SHP77 treated with DMSO at 0.1 percent for 48 hours (cell line): ENCODE measurements around the gene MSTO1.
"Not testable (repeated sequence)": the region's sequence is repeated elsewhere in the genome, so short reads cannot be mapped to it uniquely, and the experiment has no call there.

Experiments used
- DNase-seq: peaks from one replicate; lab custom pipeline; 2025; lab: John Stamatoyannopoulos, UW

The MSTO1 gene

DNA sequence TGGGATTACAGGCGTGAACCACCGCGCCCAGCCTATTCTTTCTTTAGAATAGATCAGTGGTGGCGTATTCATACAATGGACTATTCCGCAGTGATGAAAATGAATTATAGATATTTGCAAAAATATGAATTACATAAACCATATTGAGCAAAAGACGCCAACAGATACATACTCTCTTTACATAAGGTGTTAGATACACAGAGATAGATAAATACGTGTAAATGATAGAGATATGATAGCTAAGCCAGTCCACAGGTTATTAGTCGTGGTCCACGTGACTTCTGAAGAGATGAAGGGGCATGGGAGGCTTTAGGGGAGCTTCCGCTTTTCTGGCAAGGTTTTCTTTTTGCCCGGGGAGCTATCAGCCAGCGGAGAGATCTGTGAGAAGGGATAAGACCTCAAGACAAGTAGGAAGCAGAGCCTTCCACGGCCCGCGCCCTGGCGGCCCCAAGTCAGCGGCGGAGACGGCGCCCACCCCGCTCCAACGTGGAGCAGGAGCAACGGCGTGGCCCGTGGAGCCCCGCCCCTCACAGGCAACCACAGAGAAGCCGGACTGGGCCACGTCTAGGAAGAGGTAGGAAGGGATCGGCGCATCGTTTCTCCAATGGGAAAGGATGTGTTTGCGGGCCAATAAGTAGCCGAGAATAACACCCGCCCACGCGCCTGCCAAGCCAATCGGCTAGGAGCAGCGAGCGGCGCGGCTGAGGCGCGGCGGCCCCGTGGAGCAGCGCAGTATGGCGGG, at the start of gene MSTO1:
TSS of gene MSTO1 (plus strand) at position 704 of the 742 bp plus-strand sequence. CDS start at position 735, 31 bp downstream.
- DNase-seq: peak; percentile 100

DNA sequence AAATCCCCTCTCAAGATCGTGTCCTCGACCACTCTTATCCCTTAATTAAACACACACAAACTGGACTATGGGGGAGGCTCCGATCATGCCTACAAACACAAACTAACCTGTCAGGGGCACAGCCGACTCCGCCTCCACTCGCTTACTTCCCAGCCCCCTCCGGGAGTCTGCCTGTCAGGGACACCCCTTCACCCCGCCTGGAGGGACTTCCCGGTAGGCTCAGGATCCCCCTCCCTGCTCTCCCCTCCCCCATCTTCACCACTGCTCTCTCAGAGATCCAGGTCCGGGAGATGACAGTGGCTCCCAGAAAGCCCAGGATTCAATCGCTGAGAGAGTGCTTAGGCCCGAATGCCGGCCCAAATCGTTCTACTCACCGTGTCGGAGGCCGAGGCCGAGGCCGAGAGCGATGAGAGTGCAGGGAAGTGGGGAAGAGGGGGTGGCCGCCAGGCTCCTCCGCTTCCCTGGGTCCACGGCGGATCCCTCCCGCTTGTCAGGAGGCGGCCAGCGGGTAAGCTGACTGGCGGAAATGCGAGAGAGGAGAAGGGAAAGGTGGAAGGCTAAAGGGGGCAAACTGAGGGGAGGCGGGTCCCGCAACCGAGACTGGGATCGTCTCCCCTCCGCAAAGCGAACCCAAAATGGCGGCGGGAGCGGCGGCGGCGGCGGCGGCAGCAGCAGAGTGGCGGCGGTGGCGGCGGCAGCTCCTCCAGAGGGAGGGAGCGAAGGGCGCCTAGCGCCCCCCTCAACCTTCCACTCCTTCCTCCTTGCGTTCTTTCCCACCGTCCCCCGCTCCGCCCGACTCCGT, 48.0 kb upstream of the MSTO1 start:
- peak; percentile 67 for DNase-seq

DNA sequence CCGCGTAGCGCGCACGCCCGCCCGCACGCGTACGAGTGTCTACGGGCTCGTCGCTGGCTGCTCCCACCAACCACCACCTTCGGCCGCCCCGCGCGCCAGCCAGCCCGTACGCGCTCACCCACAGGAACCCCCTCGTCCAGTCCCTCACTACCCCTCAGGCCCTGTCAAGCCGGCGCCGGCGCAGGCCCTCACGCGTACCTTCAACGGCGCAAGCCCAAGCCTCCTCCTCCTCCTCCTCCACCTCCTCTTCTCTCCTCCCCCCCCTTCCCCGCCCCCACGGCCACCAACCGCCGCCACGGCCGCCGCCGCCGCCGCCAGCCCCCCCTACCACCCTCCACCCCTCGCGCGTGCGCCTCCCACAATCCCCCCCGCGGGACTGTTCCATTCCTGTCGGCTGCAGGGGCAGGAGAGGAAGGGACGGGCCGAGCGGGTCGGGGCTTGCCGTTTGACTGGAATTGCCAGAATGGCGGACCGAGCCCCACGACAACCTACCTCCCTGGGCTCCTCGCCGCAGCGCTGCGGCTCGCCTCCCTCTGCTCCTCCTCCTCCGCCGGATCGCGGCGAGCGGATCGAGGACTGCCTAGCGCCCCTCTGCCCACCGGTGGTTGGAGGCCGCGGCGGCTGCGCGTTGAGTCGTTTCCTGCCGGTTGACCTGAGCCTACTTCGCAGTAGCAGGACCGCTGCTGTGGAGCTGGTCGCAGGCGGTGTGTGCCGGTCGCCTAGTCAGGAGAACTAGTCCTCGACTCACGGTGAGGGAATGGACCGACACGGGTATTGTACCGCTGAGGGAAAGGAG, 47.2 kb upstream of the MSTO1 start, which contains the start of gene ASH1L:
TSS of gene ASH1L (minus strand) at position 223 of the 796 bp plus-strand sequence. CDS start 41,284 bp downstream, outside the sequence.
- DNase-seq: peak; percentile 94

DNA sequence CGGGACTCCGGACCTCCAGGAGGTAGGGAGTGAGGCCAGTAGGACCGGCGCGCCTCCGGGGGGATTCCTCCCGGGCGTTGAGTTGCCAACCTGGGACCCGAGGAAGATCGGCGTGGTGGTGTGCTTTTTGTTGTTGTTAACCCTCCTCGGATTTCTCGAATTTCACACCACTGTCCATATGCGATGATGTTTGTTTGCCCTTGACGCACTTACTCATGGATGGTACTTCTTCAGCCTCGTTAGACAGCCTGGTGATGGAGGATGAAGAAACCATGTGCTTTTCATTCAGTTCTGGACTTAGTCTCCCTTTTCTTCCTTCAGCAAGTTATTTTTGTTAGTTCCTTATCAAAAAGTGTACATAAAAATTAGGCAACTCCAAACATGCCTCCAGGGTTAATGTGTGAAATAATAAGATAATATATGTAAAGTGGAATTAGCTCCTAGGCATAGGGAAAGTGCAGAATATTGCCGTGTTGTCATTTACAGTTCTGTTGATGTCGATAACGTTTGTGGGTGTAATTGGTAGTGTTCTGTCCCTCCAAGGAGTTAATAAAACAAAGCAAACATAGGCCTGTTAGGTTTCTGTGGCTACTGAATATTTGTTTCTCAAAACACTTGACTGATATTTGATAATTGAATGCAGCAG, 46.5 kb upstream of the MSTO1 start:
- not testable (repeated sequence) for DNase-seq

DNA sequence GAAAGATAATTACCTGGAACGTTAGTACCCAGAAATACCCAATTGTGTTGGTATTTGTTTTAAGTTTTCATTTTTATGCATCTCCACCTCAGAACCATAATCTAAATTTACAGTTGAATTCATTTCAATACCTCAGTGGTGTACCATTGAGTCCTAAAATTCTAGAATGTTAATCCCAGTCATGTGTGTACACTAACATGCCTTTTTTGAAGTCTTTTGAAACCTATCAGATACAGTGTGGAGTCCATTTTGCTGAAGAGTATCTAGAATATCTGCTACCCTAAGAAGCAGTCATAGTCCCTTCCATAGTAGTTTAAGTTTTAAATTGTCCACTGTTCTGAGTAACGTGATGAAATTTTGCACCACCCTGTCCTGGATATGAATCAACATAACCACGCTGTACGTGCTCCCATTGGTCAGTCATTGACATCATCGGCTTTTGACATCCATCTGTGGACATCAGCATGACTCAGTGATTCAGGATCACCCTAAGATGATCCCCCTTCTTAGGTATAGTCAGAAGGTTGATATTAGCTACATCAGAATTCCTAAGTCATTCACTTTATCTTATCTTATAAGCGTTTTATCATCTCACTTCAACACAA, 39.9 kb upstream of the MSTO1 start:
- no peak for DNase-seq

DNA sequence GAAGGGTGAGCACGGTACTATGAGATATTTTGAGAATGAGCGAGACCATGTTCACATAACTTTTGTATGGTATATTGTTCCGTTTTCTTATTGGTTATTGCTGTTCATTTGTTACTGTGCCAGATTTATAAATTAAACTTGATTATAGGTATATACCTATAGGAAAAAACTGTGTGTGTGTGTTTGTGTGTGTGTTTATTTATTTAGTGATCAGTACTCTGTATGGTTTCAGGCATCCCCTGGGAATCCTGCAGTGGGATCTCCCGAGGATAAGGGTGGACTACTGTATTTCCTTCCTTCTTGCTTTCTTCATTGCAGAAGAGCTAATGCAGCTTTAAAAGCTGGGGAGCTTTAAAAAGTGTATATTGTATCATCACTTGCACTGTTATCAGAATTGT, 39.4 kb upstream of the MSTO1 start:
- DNase-seq: no peak

DNA sequence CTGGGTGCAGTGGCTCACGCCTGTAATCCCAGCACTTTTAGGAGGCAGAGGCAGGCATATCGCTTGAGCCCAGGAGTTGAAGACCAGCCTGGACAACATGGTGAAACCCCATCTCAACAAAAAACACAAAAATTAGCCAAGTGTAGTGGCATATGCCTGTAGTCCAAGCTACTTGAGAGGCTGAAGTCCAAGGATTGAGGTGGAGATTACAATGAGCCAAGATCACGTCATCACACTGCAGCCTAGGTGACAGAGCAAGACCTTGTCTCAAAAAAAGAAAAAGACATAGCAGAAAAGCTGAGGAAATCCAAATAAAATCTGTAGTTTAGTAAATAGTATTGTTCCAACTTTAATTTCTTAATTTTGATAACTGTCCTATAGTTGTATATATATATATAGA, 35.9 kb upstream of the MSTO1 start:
- no peak for DNase-seq

DNA sequence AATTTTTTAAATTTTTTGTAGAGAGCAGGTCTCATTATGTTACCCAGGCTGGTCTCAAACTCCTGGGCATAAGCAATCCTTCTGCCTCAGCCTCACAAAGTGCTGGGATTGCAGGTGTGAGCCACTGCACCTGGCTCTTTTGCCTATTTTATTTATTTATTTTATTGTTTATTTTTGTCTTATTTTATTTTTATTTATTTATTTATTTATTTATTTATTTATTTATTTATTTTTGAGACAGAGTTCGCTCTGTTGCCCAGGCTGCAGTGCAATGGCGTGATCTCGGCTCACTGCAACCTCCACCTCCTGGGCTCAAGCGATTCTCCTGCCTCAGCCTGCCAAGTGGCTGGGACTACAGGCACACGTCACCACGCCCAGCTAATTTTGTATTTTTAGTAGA, 34.4 kb upstream of the MSTO1 start:
- DNase-seq: not testable (repeated sequence)

DNA sequence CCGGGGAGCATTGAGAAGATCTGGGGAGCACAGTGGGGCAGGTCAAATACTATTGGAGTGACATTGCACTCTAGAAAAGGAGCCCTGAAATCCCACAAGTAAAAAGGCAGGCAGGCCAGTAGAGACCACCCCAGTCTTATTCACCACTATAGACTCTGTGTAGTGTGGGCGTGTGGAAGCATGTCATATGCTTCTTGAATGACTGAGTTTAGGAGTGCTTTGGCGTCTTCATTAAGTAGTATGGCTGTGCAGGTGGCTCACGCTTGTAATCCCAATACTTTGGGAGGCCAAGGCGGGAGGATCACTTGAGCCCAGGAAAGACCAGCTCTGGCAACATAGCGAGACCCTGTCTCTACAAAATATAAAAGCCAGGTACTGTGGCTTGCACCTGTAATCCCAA, 26.2 kb upstream of the MSTO1 start:
- not testable (repeated sequence) for DNase-seq

DNA sequence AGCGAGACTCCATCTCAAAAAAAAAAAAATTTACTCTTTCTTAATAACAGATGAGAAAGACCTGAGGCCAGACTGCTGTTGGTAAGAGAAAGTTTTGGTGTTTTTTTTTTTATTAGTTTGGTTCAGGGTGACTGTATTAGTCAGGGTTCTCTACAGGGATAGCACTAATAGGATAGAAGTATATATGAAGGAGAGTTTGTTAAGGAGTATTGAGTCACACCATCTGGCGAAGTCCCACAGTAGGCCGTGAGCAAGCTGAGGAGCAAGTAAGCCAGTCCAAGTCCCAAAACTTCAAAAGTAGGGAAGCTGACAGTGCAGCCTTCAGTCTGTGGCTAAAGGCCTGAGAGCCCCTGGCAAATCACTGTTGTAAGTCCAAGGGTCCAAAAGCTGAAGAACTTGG, 20.7 kb upstream of the MSTO1 start:
- not testable (repeated sequence) for DNase-seq

DNA sequence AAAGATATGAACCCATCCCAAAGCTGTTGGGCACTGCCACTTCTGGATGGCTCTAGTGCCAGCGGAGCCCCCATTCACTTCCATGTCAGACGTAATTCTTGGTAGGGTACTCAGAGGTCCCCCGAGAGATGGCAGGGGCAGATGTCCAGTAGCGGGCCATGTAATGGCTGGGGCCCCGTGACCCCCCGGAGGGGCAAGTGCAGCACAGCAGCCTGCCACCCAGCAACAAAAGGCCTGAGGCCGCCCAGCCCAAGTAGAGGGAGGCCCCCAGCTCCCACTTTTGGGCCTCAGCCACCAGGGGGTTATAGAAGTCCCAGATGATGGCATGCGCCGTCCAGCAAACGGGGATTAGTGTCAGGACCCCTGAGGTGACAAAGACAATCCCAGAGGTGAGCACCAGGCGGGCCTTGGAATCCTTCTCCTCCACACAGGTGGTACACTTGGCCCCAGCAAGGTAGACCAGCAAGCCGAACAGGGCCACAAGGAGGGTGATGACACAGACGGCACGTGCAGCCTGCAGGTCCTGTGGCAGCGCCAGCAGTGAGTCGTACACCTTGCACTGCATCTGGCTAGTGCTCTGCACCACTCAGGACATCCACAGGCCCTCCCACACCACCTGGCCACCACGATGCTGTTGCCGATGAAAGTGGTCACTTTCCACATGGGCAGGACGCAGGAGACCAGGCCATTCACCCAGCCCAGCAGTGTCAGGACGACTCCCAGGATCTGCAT, 19.3 kb upstream of the MSTO1 start:
- DNase-seq: not testable (repeated sequence)

DNA sequence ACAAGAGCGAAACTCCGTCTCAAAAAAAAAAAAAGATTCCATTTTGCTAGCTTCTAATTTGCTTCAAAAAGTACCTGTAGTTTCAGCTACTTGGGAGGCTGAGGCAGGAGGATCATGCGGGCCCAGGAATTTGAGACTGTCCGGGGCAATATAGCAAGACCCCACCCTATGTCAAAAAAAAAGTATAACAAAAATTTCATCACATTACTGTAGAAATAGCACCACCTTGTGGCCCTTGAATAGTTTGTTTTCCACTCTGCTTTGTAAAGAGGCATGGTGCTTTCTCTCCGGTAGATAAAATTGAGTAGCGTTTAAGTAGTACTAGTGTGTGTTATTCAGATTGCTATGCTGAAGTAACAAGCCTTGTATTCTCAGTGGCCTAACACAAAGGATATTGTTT, 18.2 kb upstream of the MSTO1 start:
- peak; percentile 92 for DNase-seq

DNA sequence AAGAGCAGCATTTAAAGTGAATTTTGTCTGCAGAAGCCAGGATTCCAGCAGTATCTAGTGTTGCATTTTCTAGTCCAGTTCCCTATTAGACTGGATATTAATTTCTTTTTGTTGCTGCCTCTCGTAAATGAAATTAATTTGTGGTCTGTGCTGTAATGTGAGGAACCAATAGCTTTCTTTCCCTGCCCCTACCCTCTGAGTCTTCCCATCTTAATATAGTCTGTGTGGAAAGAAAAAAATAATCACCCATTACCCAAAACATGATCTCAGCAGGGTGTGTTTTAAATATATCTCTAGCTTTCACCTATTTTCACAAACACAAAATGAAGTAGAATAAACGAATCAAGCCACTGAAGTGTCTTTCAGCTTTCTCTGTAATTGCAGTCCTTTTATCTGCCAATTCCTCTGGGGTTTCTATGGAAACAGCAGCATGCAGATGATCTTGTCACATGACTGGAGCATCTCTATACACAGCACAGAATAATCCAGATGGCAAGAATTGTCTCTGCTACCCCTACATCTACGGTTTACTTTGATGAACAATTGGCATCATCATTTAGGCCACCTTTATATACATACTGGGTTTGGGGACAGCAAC, 14.0 kb upstream of the MSTO1 start:
- DNase-seq: not testable (repeated sequence)

DNA sequence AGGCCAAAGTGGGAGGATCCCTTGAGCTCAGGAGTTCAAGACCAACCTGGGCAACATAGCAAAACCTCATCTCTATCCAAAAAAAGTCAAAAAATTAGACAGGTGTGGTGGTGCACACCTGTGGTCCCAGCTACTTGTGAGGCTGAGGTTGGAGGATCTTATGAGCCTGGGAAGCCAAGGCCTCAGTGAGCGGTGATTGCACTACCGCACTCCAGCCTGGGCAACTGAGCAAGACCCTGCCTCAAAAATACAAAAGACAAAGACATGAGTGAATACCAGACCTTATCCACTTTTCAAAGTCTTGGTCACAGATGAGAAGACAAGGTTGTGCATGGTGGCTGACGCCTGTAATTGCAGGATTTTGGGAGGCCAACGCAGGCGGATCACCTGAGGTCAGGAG, 13.2 kb upstream of the MSTO1 start:
- DNase-seq: no peak

DNA sequence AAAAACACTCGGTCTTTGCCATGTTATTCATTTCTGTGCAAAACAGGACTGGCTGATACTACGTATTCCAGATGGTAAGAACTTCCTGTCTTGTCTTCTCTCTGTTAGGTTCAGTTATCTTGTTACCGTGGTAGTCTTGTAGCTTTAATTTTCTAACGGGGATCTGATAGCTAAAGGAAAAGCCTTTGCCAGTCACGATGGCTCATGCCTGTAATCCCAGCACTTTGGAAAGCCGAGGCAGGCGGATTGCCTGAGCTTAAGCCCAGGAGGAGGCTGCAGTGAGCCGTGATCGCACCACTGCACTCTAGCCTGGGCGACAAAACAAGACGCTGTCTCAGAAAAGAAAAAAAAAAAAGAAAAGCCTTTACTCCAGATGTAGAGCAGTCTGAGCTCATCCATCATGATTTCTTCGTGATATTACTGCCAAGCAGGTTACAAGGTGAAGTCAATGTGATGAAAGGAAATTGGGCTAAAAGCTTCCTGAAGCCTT, 11.1 kb upstream of the MSTO1 start:
- DNase-seq: no peak

DNA sequence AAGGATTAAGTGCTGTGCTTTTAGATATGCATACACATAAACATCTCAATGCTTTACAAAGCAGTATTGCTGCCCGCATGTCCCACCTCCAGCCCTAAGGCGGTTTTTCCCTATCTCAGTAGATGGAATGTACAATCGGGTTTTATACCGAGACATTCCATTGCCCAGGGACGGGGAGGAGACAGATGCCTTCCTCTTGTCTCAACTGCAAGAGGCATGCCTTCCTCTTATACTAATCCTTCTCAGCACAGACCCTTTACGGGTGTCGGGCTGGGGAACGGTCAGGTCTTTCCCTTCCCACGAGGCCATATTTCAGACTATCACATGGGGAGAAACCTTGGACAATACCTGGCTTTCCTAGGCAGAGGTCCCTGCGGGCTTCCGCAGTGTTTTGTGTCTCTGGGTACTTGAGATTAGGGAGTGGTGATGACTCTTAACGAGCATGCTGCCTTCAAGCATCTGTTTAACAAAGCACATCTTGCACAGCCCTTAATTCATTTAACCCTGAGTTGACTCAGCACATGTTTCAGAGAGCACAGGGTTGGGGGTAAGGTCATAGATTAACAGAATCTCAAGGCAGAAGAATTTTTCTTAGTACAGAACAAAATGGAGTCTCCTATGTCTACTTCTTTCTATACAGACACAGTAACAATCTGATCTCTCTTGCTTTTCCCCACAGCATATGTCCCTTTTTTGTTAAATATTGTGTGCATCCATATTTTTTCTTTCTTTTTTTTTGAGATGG, 10.0 kb upstream of the MSTO1 start:
- not testable (repeated sequence) for DNase-seq

DNA sequence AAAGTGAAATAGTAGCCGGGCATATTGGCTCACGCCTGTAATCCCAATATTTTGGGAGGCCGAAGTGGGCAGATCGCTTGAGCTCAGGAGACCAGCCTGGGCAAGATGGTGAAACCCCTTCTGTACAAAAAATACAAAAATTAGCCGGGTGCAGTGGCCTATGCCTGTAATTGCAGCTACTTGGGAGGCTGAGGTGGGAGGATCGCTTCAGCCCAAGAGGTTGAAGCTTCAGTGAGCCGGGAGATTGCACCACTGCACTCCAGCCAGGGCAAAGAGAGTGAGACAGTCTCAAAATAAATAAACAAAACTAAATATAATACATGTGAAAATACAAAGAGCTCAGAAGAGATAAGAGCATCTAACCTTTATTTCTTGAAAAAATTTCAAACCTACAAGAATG, 2.3 kb upstream of the MSTO1 start:
- no peak for DNase-seq

DNA sequence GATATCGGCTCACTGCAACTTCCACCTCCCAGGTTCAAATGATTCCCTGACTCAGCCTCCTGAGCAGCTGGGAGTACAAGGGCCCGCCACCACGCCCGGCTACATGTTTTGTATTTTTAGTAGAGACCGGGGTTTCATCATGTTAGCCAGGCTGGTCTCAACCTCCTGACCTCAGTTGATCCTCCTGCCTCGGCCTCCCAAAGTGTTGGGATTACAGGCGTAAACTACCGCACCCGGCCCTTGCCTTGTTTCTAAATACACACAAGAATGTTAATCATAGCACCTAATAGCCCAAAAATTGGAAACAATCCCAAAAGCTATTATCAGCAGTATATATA, 1.2 kb upstream of the MSTO1 start:
- no peak for DNase-seq

DNA sequence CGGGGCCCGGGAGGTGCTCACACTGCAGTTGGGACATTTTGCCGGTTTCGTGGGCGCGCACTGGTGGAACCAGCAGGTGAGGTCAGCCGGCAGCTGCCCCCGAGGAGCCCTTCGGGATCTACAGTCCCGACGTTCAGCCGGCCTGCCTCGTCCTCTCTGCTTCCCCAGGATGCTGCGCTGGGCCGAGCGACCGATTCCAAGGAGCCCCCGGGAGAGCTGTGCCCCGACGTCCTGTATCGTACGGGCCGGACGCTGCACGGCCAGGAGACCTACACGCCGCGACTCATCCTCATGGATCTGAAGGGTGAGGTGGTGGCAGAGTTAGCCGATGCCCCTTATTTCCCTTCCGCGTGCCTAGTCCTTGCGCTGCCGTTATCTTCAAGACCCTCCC, 234 bp downstream of the MSTO1 start:
- not testable (repeated sequence) for DNase-seq

DNA sequence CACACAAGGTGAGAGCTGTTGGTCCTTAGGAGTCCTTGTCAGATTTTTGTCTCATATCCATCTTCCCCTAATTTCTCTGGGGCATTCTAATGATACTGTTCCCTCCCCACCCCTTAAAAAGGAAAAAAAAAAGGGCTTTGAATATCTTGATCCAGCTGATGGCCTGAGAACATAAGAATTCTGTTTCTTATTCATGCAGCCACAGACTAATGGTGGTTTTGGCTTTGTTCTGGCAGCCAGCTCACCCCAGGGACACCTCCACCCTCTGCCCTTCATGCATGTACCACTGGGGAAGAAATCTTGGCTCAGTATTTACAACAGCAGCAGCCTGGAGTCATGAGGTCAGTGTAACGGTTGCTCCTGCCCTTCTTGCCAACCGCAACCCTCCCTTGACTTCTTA, 3.2 kb downstream of the MSTO1 start:
- not testable (repeated sequence) for DNase-seq
